HCT116 (cell line): ENCODE results near the gene CSTPP1. TPM values are rescaled to one million over a fixed set of nuclear protein-coding genes. Genes with fewer than 3 reads are reported as not detected.

ENCODE experiments used
- ATAC-seq: fragments of 200-7000 bp; cut with Tn5 transposase; 2 replicates; pipeline ENCODE4 v1.9.1; 2020; ENCODE audit warnings: mild to moderate bottlenecking, moderate library complexity
- BruUV-seq: library from RNA; stranded (reverse); fragments of 400-500 nt; replicated peaks from 2 replicates; lab custom pipeline; 2021; lab: Mats Ljungman, UMichigan
- CTCF ChIA-PET: fragments of 300-600 bp; sonication (Branson Sonifier 250); formaldehyde crosslinking; loops from one replicate; lab custom pipeline; 2021; ENCODE audit warnings: antibody characterized with exemption; lab: Charles Lee
- POLR2A ChIA-PET: fragments of 300-600, 350-600 bp; sonication (Branson Sonifier 250); formaldehyde crosslinking; loops from one replicate; lab custom pipeline; 2021; ENCODE audit warnings: antibody characterized with exemption; lab: Charles Lee
- RAD21 ChIA-PET, 2 experiments: fragments of 300-600 bp; sonication (Branson Sonifier 250); formaldehyde crosslinking; loops; one replicate each; lab custom pipeline; 2023; ENCODE audit warnings: low total read pairs in 2 of 2; ENCODE audit not compliant: uncharacterized antibody in 2 of 2, unreplicated experiment in 2 of 2, low non-redundant PET in 1 of 2; lab: Charles Lee
- DNase-seq: peaks from one replicate; pipeline ENCODE4 v3.0.0-alpha.2; 2010; ENCODE audit warnings: low read depth, low spot score
- H2AFZ ChIP-seq: fragments of 200-600 bp; shearing (Covaris generic), sonication (generic); 2 replicates; pipeline ENCODE4 v1.6.1; 2017; ENCODE audit warnings: low read depth, mixed run types, mixed read lengths, antibody characterized with exemption, low read length; ENCODE audit not compliant: poor library complexity, severe bottlenecking
- H3K27ac ChIP-seq: 2 replicates; pipeline ENCODE4 v1.5.1; 2012; ENCODE audit warnings: low read depth, low read length
- H3K27me3 ChIP-seq: fragments of 200-600 bp; sonication (generic); 2 replicates; pipeline ENCODE4 v1.6.1; 2016; ENCODE audit warnings: mixed run types, low read length, mixed read lengths; ENCODE audit not compliant: insufficient read depth
- H3K36me3 ChIP-seq, 2 experiments: fragments of 200-500 bp in 1 of 2; fragments of 200-600 bp in 1 of 2; sonication (Bioruptor generic) in 1 of 2; sonication (generic) in 1 of 2; 2 replicates each; pipeline versions ENCODE4 v1.5.1 to v1.6.1; 2014 to 2016; ENCODE audit warnings: low read length in 2 of 2, inconsistent platforms in 1 of 2, mixed read lengths in 1 of 2, mixed run types in 1 of 2; ENCODE audit not compliant: insufficient read depth in 2 of 2, control insufficient read depth in 1 of 2
- H3K4me1 ChIP-seq, 2 experiments: fragments of 200-600 bp in 1 of 2; sonication (generic) in 1 of 2; 2 replicates each; pipeline versions ENCODE4 v1.5.1 to v1.6.1; 2012 to 2017; ENCODE audit warnings: low read length in 2 of 2, inconsistent platforms in 1 of 2, mild to moderate bottlenecking in 1 of 2, mixed read lengths in 1 of 2, mixed run types in 1 of 2, moderate library complexity in 1 of 2; ENCODE audit not compliant: insufficient read depth in 2 of 2, control insufficient read depth in 1 of 2
- H3K4me2 ChIP-seq: fragments of 200-600 bp; sonication (generic); 2 replicates; pipeline ENCODE4 v1.6.1; 2017; ENCODE audit warnings: mixed run types, low read length, mixed read lengths
- H3K4me3 ChIP-seq, 2 experiments: fragments of 200-600 bp in 1 of 2; sonication (generic) in 1 of 2; replicated peaks in 1 of 2; 2 replicates each; pipeline ENCODE4 v1.5.1; 2011 to 2016; ENCODE audit warnings: low read length in 2 of 2, control low read depth in 1 of 2, low read depth in 1 of 2, mild to moderate bottlenecking in 1 of 2, mixed read lengths in 1 of 2, mixed run types in 1 of 2
- H3K79me2 ChIP-seq: fragments of 200-600 bp; sonication (generic); 2 replicates; pipeline ENCODE4 v1.6.1; 2017; ENCODE audit warnings: mild to moderate bottlenecking, mixed run types, low read length, moderate library complexity, mixed read lengths; ENCODE audit not compliant: insufficient read depth
- H3K9ac ChIP-seq: fragments of 200-600 bp; sonication (generic); 2 replicates; pipeline ENCODE4 v1.6.1; 2016; ENCODE audit warnings: low read length, mixed read lengths
- H3K9me2 ChIP-seq: fragments of 200-600 bp; sonication (generic), shearing (Covaris generic); 2 replicates; pipeline ENCODE4 v1.6.1; 2017; ENCODE audit warnings: mixed run types, mild to moderate bottlenecking, moderate library complexity; ENCODE audit not compliant: insufficient read depth
- H3K9me3 ChIP-seq, 2 experiments: fragments of 200-500 bp in 1 of 2; fragments of 200-600 bp in 1 of 2; sonication (Bioruptor generic) in 1 of 2; sonication (generic) in 1 of 2; 2 replicates each; pipeline ENCODE4 v1.6.1; 2014 to 2017; ENCODE audit warnings: low read length in 2 of 2, mixed read lengths in 2 of 2, inconsistent platforms in 1 of 2, low read depth in 1 of 2, mild to moderate bottlenecking in 1 of 2, mixed run types in 1 of 2, moderate library complexity in 1 of 2; ENCODE audit not compliant: control insufficient read depth in 1 of 2, insufficient read depth in 1 of 2
- H4K20me1 ChIP-seq: fragments of 200-600 bp; sonication (generic), shearing (Covaris generic); 2 replicates; pipeline ENCODE4 v1.6.1; 2017; ENCODE audit warnings: mixed run types, mild to moderate bottlenecking, moderate library complexity; ENCODE audit not compliant: insufficient read depth
- CBX3 ChIP-seq: IDR thresholded peaks from 2 replicates; pipeline ENCODE4 v1.6.1; 2012; ENCODE audit warnings: low read depth
- CEBPB ChIP-seq: IDR thresholded peaks from 2 replicates; pipeline ENCODE4 v1.6.1; 2012; ENCODE audit warnings: low read depth
- ELF1 ChIP-seq: IDR thresholded peaks from 2 replicates; pipeline ENCODE4 v1.6.1; 2012; ENCODE audit warnings: low read depth, borderline replicate concordance
- EZH2phosphoT487 ChIP-seq: fragments of 200-600 bp; IDR thresholded peaks from 2 replicates; pipeline ENCODE4 v1.6.1; 2018; ENCODE audit warnings: antibody characterized with exemption, borderline replicate concordance
- FOSL1 ChIP-seq: IDR thresholded peaks from 2 replicates; pipeline ENCODE4 v1.6.1; 2012; ENCODE audit warnings: low read depth
- JUND ChIP-seq: IDR thresholded peaks from 2 replicates; pipeline ENCODE4 v1.6.1; 2012
- POLR2A ChIP-seq: IDR thresholded peaks from 2 replicates; pipeline ENCODE4 v1.7.0; 2011; ENCODE audit warnings: borderline replicate concordance; ENCODE audit not compliant: insufficient read depth, insufficient read length; ENCODE audit errors: extremely low read depth
- RAD21 ChIP-seq: IDR thresholded peaks from 2 replicates; pipeline ENCODE4 v1.6.1; 2012; ENCODE audit warnings: low read depth, mild to moderate bottlenecking
- SP1 ChIP-seq: IDR thresholded peaks from 2 replicates; pipeline ENCODE4 v1.6.1; 2012; ENCODE audit warnings: low read depth
- TCF7L2 ChIP-seq: IDR thresholded peaks from 2 replicates; pipeline ENCODE4 v1.7.0; 2011; ENCODE audit warnings: borderline replicate concordance, inconsistent platforms; ENCODE audit not compliant: insufficient read depth, insufficient read length; ENCODE audit errors: extremely low read depth
- ZFX ChIP-seq: fragments of 450-650 bp; IDR thresholded peaks from 2 replicates; pipeline ENCODE4 v1.6.1; 2017
- ZNF274 ChIP-seq: fragments of 200-500 bp; sonication (Bioruptor generic); IDR thresholded peaks from 2 replicates; pipeline ENCODE4 v1.6.1; 2014; ENCODE audit warnings: mild to moderate bottlenecking, low read depth, low read length, inconsistent platforms
- intact Hi-C: fragments of 100-400 bp; cut with micrococcal nuclease; formaldehyde crosslinking; loops from 2 replicates; pipeline ENCODE4 v1.10.0; 2022
- total RNA-seq: library from RNA; stranded (reverse); gene quantifications from one replicate; pipeline ENCODE4 v1.2.1, GENCODE V29; 2021; ENCODE audit not compliant: unreplicated experiment
- TF ChIP-seq, protein P1 (sequence below): IDR thresholded peaks from 2 replicates; pipeline ENCODE4 v1.6.1; 2012
- TF ChIP-seq, protein P2 (sequence below): IDR thresholded peaks from 2 replicates; pipeline ENCODE4 v1.6.1; 2012; ENCODE audit warnings: low read depth
- TF ChIP-seq, protein P3 (sequence below): IDR thresholded peaks from 2 replicates; pipeline ENCODE4 v1.6.1; 2011; ENCODE audit warnings: mild to moderate bottlenecking, low read length, moderate library complexity; ENCODE audit not compliant: insufficient replicate concordance; ENCODE audit errors: extremely low read depth
- TF ChIP-seq, protein P4 (sequence below), 3 experiments: fragments of 200-600 bp in 1 of 3; sonication (generic) in 1 of 3; IDR thresholded peaks in 2 of 3; conservative IDR thresholded peaks in 1 of 3; 2 replicates each; pipeline ENCODE4 v1.5.1; 2012 to 2017; ENCODE audit warnings: low read depth in 2 of 3, low read length in 2 of 3, antibody characterized with exemption in 1 of 3, borderline replicate concordance in 1 of 3, control low read depth in 1 of 3, mild to moderate bottlenecking in 1 of 3, mixed read lengths in 1 of 3, mixed run types in 1 of 3, moderate library complexity in 1 of 3; ENCODE audit not compliant: insufficient read depth in 1 of 3

CSTPP1 gene
- total RNA-seq, 1 experiment from 2014 or later, result 24.7 TPM

- TF ChIP-seq CEBPB (no peak), FOSL1 (no peak), SP1 (no peak), TCF7L2 (no peak), ZFX (no peak), ZNF274 (no peak), EZH2phosphoT487 (no peak), POLR2A (no peak), ELF1 (no peak), RAD21 (no peak), JUND (no peak), CBX3 (no peak)
- TF ChIP-seq, protein P1, sequence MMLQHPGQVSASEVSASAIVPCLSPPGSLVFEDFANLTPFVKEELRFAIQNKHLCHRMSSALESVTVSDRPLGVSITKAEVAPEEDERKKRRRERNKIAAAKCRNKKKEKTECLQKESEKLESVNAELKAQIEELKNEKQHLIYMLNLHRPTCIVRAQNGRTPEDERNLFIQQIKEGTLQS, result no peak
- TF ChIP-seq, protein P2, sequence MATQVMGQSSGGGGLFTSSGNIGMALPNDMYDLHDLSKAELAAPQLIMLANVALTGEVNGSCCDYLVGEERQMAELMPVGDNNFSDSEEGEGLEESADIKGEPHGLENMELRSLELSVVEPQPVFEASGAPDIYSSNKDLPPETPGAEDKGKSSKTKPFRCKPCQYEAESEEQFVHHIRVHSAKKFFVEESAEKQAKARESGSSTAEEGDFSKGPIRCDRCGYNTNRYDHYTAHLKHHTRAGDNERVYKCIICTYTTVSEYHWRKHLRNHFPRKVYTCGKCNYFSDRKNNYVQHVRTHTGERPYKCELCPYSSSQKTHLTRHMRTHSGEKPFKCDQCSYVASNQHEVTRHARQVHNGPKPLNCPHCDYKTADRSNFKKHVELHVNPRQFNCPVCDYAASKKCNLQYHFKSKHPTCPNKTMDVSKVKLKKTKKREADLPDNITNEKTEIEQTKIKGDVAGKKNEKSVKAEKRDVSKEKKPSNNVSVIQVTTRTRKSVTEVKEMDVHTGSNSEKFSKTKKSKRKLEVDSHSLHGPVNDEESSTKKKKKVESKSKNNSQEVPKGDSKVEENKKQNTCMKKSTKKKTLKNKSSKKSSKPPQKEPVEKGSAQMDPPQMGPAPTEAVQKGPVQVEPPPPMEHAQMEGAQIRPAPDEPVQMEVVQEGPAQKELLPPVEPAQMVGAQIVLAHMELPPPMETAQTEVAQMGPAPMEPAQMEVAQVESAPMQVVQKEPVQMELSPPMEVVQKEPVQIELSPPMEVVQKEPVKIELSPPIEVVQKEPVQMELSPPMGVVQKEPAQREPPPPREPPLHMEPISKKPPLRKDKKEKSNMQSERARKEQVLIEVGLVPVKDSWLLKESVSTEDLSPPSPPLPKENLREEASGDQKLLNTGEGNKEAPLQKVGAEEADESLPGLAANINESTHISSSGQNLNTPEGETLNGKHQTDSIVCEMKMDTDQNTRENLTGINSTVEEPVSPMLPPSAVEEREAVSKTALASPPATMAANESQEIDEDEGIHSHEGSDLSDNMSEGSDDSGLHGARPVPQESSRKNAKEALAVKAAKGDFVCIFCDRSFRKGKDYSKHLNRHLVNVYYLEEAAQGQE, result no peak
- TF ChIP-seq, protein P3, sequence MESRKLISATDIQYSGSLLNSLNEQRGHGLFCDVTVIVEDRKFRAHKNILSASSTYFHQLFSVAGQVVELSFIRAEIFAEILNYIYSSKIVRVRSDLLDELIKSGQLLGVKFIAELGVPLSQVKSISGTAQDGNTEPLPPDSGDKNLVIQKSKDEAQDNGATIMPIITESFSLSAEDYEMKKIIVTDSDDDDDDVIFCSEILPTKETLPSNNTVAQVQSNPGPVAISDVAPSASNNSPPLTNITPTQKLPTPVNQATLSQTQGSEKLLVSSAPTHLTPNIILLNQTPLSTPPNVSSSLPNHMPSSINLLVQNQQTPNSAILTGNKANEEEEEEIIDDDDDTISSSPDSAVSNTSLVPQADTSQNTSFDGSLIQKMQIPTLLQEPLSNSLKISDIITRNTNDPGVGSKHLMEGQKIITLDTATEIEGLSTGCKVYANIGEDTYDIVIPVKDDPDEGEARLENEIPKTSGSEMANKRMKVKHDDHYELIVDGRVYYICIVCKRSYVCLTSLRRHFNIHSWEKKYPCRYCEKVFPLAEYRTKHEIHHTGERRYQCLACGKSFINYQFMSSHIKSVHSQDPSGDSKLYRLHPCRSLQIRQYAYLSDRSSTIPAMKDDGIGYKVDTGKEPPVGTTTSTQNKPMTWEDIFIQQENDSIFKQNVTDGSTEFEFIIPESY, result no peak
- TF ChIP-seq, protein P4, sequence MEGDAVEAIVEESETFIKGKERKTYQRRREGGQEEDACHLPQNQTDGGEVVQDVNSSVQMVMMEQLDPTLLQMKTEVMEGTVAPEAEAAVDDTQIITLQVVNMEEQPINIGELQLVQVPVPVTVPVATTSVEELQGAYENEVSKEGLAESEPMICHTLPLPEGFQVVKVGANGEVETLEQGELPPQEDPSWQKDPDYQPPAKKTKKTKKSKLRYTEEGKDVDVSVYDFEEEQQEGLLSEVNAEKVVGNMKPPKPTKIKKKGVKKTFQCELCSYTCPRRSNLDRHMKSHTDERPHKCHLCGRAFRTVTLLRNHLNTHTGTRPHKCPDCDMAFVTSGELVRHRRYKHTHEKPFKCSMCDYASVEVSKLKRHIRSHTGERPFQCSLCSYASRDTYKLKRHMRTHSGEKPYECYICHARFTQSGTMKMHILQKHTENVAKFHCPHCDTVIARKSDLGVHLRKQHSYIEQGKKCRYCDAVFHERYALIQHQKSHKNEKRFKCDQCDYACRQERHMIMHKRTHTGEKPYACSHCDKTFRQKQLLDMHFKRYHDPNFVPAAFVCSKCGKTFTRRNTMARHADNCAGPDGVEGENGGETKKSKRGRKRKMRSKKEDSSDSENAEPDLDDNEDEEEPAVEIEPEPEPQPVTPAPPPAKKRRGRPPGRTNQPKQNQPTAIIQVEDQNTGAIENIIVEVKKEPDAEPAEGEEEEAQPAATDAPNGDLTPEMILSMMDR (IDR thresholded peaks at IDR 0.05 in 2 of 3, conservative IDR thresholded peaks at IDR 0.05 in 1 of 3; ENCODE audit: borderline replicate concordance in 1 of 3, insufficient read depth in 1 of 3, low read depth in 2 of 3, low read length in 2 of 3), result no peak
- intact Hi-C loops, result no loop called here
- H2AFZ ChIP-seq, result no peak overlapping the region
- H3K4me3 ChIP-seq, result no peak overlapping the region
- POLR2A ChIA-PET, result no interaction called here
- ATAC-seq, result no peak
- no peak overlapping the region for H3K9ac ChIP-seq
- no peaks in the 10 kb centered on the region for H3K36me3 ChIP-seq
- no peaks in the 10 kb centered on the region for H3K79me2 ChIP-seq
- no peak for DNase-seq
- H3K4me2 ChIP-seq, result no peak overlapping the region
- no peaks in the 10 kb centered on the region for H3K9me3 ChIP-seq
- no peaks in the 10 kb centered on the region for H3K4me1 ChIP-seq
- RAD21 ChIA-PET, result no interaction called here
- CTCF ChIA-PET, result no interaction called here
- no peaks in the 10 kb centered on the region for H3K27me3 ChIP-seq
- no TSS peak for BruUV-seq
- no peaks in the 10 kb centered on the region for H3K9me2 ChIP-seq
- H4K20me1 ChIP-seq, result no peaks in the 10 kb centered on the region
- H3K27ac ChIP-seq, result no peak overlapping the region
These were observed 40.7 kb downstream of the CSTPP1 start for GRCh38 chr11:46977038-46977813.
